Naive B cell (primary cell): ENCODE data around the gene CLEC2L. TPM values are rescaled to one million over a fixed set of nuclear protein-coding genes. Genes with fewer than 3 reads are reported as not detected.

Source experiments
- ATAC-seq, 2 donors: fragments of 150-1000 bp; cut with Tn5 transposase; 2 replicates each; pipeline ENCODE4 v1.10.0; 2021; ENCODE audit warnings: low read depth in 2 of 2, mild to moderate bottlenecking in 2 of 2, moderate library complexity in 2 of 2
- DNase-seq: peaks from one replicate; pipeline ENCODE4 v3.0.0; 2022
- H3K27ac Mint-ChIP-seq, 6 donors: one replicate each; pipeline ENCODE4 v1.8.0; 2020 to 2022; ENCODE audit warnings: mild to moderate bottlenecking in 6 of 6, mixed read lengths in 6 of 6, moderate library complexity in 5 of 6, inconsistent platforms in 2 of 6
- H3K27me3 Mint-ChIP-seq, 3 donors: one replicate each; pipeline ENCODE4 v1.8.0; 2021 to 2022; ENCODE audit warnings: mixed read lengths in 3 of 3, mild to moderate bottlenecking in 1 of 3
- H3K36me3 Mint-ChIP-seq, 2 donors: one replicate each; pipeline ENCODE4 v1.8.0; 2020 to 2022; ENCODE audit warnings: mixed read lengths in 2 of 2, inconsistent platforms in 1 of 2, mild to moderate bottlenecking in 1 of 2
- H3K4me1 Mint-ChIP-seq, 3 donors: one replicate each; pipeline ENCODE4 v1.8.0; 2020 to 2022; ENCODE audit warnings: mixed read lengths in 3 of 3, inconsistent platforms in 1 of 3, mild to moderate bottlenecking in 1 of 3, moderate library complexity in 1 of 3
- H3K4me3 Mint-ChIP-seq, 8 donors: one replicate each; pipeline ENCODE4 v1.8.0; 2020 to 2022; ENCODE audit warnings: mild to moderate bottlenecking in 8 of 8, mixed read lengths in 8 of 8, moderate library complexity in 8 of 8, inconsistent platforms in 2 of 8
- H3K9me3 Mint-ChIP-seq, 7 donors: one replicate each; pipeline ENCODE4 v1.8.0; 2020 to 2022; ENCODE audit warnings: mixed read lengths in 7 of 7, mild to moderate bottlenecking in 5 of 7, inconsistent platforms in 2 of 7, moderate library complexity in 1 of 7
- polyA plus RNA-seq, 6 donors: library from polyadenylated mRNA; unstranded; fragments of 300-500 nt; fragmentation: Illumina TruSeq; gene quantifications; one replicate each; pipeline ENCODE4 v1.2.3, GENCODE V29; 2021; ENCODE audit warnings: low read depth in 6 of 6

Gene CLEC2L
- polyA plus RNA-seq, 6 donors from 2014 or later, result not detected

- peaks cover 10 to 27% (median 17%) of the 10 kb centered on the region in 7 donors for H3K9me3 Mint-ChIP-seq
- H3K4me3 Mint-ChIP-seq, result peak overlapping the region in 1 of 8 donors; percentile 12
Observed at GRCh38 chr7:139495580-139496125, 27.8 kb upstream of the CLEC2L start.

GRCh38 chr7:139496528-139496927, 27.0 kb upstream of the CLEC2L start:
- Mint-ChIP-seq H3K4me3 (no peak overlapping the region), H3K27me3 (peaks cover 6 to 15% (median 13%) of the 10 kb centered on the region in 3 donors), H3K9me3 (peaks cover 8 to 20% (median 11%) of the 10 kb centered on the region in 7 donors), H3K4me1 (peaks cover 8 to 36% (median 15%) of the 10 kb centered on the region in 3 donors), H3K36me3 (peaks cover 2 to 13% of the 10 kb centered on the region in 2 donors), H3K27ac (peak overlapping the region in 1 of 6 donors; percentile 26)
- no peak for ATAC-seq
- DNase-seq, result no peak

More at GRCh38 chr7:139495580-139496125, 27.8 kb upstream of the CLEC2L start:
- DNase-seq (no peak), ATAC-seq (no peak)
- H3K27me3 Mint-ChIP-seq, result peaks cover 6 to 15% (median 13%) of the 10 kb centered on the region in 3 donors
- H3K36me3 Mint-ChIP-seq, result peaks cover 8 to 21% of the 10 kb centered on the region in 2 donors
- peaks cover 8 to 34% (median 15%) of the 10 kb centered on the region in 3 donors for H3K4me1 Mint-ChIP-seq
- H3K27ac Mint-ChIP-seq, result peak overlapping the region in 1 of 6 donors; percentile 60

GRCh38 chr7:139500770-139501138, 22.7 kb upstream of the CLEC2L start:
- no peak for ATAC-seq
- Mint-ChIP-seq H3K4me3 (peak overlapping the region in 4 of 8 donors; percentile 59 to 95 (median 86)), H3K4me1 (peaks cover 5 to 22% (median 8%) of the 10 kb centered on the region in 3 donors), H3K27me3 (peaks cover 12 to 15% (median 13%) of the 10 kb centered on the region in 3 donors), H3K27ac (no peak overlapping the region), H3K9me3 (no peaks in the 10 kb centered on the region), H3K36me3 (no peaks in the 10 kb centered on the region)
- no peak for DNase-seq

GRCh38 chr7:139502226-139502625, 21.3 kb upstream of the CLEC2L start:
- ATAC-seq (no peak), DNase-seq (no peak)
- Mint-ChIP-seq H3K4me3 (no peak overlapping the region), H3K27me3 (peaks cover 9 to 13% (median 12%) of the 10 kb centered on the region in 3 donors), H3K4me1 (peaks cover 5 to 13% (median 8%) of the 10 kb centered on the region in 3 donors), H3K27ac (peak overlapping the region in 1 of 6 donors; percentile 30), H3K9me3 (no peaks in the 10 kb centered on the region), H3K36me3 (no peaks in the 10 kb centered on the region)

- Mint-ChIP-seq H3K27ac (no peak overlapping the region), H3K4me3 (peak overlapping the region in 1 of 8 donors; percentile 42), H3K27me3 (peaks cover 0 to 6% (median 0%) of the 10 kb centered on the region in 3 donors), H3K36me3 (no peaks in the 10 kb centered on the region), H3K4me1 (peaks cover 0 to 2% (median 0%) of the 10 kb centered on the region in 3 donors), H3K9me3 (no peaks in the 10 kb centered on the region)
- ATAC-seq, result no peak
- DNase-seq, result no peak
Observed at GRCh38 chr7:139505563-139505962, 17.9 kb upstream of the CLEC2L start.

DNA sequence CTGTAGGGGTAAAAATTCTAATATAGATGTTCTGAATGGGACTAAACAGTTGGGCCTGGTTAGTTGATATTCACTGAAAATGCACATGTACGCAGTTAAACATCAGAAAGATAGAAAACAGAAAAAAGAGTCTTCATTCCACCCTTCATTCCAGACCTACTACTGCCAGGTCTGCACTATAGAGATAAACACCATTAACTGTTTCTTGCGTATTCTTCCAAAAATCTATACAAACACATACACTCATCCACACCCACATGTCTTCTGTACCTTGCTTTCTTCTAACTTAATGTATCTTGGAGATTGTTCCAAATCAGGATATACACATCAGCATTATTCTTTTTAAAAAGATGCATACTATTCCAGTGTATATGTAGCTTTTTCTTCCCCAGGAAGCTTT, 13.9 kb upstream of the CLEC2L start:
- no peak overlapping the region for H3K27ac Mint-ChIP-seq
- H3K4me1 Mint-ChIP-seq, result no peaks in the 10 kb centered on the region
- ATAC-seq (no peak), DNase-seq (no peak)
- no peaks in the 10 kb centered on the region for H3K9me3 Mint-ChIP-seq
- no peaks in the 10 kb centered on the region for H3K27me3 Mint-ChIP-seq
- H3K36me3 Mint-ChIP-seq, result no peaks in the 10 kb centered on the region
- no peak overlapping the region for H3K4me3 Mint-ChIP-seq

DNA sequence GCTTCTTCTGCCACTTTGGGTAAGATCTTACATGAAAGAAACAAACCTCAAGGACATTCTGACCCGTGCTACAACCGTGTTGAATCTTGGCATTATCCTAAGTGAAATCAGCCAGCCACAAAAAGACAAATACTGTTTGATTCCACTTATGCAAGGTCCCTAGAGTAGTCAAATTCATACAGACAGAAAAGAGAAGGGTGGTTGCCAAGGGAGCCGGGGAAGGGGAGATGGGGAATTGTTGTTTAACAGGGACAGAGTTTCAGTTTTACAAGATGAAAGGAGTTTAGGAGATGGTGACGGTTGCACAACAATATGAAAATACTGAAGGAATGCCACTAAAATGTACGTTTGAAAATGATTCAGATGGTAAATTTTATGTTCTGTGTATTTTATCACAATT, 12.2 kb upstream of the CLEC2L start:
- Mint-ChIP-seq H3K27ac (no peak overlapping the region), H3K9me3 (no peaks in the 10 kb centered on the region), H3K27me3 (peaks cover 0 to 5% (median 0%) of the 10 kb centered on the region in 3 donors), H3K4me1 (no peaks in the 10 kb centered on the region), H3K4me3 (no peak overlapping the region), H3K36me3 (no peaks in the 10 kb centered on the region)
- DNase-seq (no peak), ATAC-seq (no peak)

GRCh38 chr7:139515266-139515665, 8.2 kb upstream of the CLEC2L start:
- Mint-ChIP-seq H3K4me1 (no peaks in the 10 kb centered on the region), H3K36me3 (no peaks in the 10 kb centered on the region), H3K27ac (no peak overlapping the region), H3K9me3 (peaks cover 0 to 3% (median 0%) of the 10 kb centered on the region in 7 donors), H3K27me3 (peaks cover 0 to 9% (median 5%) of the 10 kb centered on the region in 3 donors), H3K4me3 (no peak overlapping the region)
- DNase-seq (no peak), ATAC-seq (no peak)

GRCh38 chr7:139521439-139521838, 2.0 kb upstream of the CLEC2L start:
- ATAC-seq (no peak), DNase-seq (no peak)
- Mint-ChIP-seq H3K36me3 (peaks cover 0 to 14% of the 10 kb centered on the region in 2 donors), H3K27me3 (peaks cover 31 to 58% (median 49%) of the 10 kb centered on the region in 3 donors), H3K4me1 (peaks cover 0 to 3% (median 2%) of the 10 kb centered on the region in 3 donors), H3K27ac (no peak overlapping the region), H3K4me3 (no peak overlapping the region), H3K9me3 (peaks cover 4 to 16% (median 9%) of the 10 kb centered on the region in 7 donors)

- no peak for DNase-seq
- H3K36me3 Mint-ChIP-seq, result peaks cover 0 to 14% of the 10 kb centered on the region in 2 donors
- H3K27ac Mint-ChIP-seq, result no peak overlapping the region
- no peak for ATAC-seq
- H3K4me1 Mint-ChIP-seq, result peaks cover 0 to 3% (median 2%) of the 10 kb centered on the region in 3 donors
- H3K4me3 Mint-ChIP-seq, result peak overlapping the region in 2 of 8 donors; percentile 16 to 30
- H3K9me3 Mint-ChIP-seq, result peaks cover 4 to 15% (median 9%) of the 10 kb centered on the region in 7 donors
- peaks cover 31 to 58% (median 50%) of the 10 kb centered on the region in 3 donors for H3K27me3 Mint-ChIP-seq
Observed at GRCh38 chr7:139522830-139523198, 671 bp upstream of the CLEC2L start.

- peaks cover 0 to 14% of the 10 kb centered on the region in 2 donors for H3K36me3 Mint-ChIP-seq
- peaks cover 36 to 66% (median 62%) of the 10 kb centered on the region in 3 donors for H3K27me3 Mint-ChIP-seq
- H3K9me3 Mint-ChIP-seq, result peaks cover 4 to 13% (median 9%) of the 10 kb centered on the region in 7 donors
- ATAC-seq (no peak), DNase-seq (no peak)
- peaks cover 0 to 3% (median 2%) of the 10 kb centered on the region in 3 donors for H3K4me1 Mint-ChIP-seq
- H3K4me3 Mint-ChIP-seq, result peak overlapping the region in 1 of 8 donors; percentile 32
- H3K27ac Mint-ChIP-seq, result no peak overlapping the region
Observed at GRCh38 chr7:139523968-139524815, 707 bp downstream of the CLEC2L start.

DNA sequence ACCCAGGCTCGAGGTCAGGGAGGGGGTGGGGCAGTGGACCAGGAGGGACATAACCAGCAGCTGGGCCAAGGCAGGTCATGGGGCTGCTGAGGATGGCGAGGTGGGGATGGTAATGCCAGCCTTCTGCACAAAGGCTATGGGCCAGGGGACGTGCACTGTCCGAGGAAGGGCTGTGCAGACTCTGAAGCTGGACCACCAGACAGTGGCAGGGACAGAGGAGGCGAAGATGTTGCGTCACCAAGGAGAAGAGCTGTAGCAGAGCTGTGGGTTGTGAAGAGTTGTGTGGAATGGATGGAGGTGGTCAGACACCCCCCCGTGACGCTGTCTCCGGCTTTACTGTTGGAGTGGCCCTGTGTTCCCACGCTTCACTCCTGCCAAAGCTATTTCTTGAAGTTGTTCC, 1.8 kb downstream of the CLEC2L start:
- H3K27me3 Mint-ChIP-seq, result peaks cover 36 to 71% (median 62%) of the 10 kb centered on the region in 3 donors
- H3K9me3 Mint-ChIP-seq, result peaks cover 4 to 13% (median 9%) of the 10 kb centered on the region in 7 donors
- ATAC-seq (no peak), DNase-seq (no peak)
- peaks cover 0 to 14% of the 10 kb centered on the region in 2 donors for H3K36me3 Mint-ChIP-seq
- peak overlapping the region in 3 of 8 donors; percentile 19 to 59 (median 25) for H3K4me3 Mint-ChIP-seq
- peaks cover 0 to 3% (median 2%) of the 10 kb centered on the region in 3 donors for H3K4me1 Mint-ChIP-seq
- no peak overlapping the region for H3K27ac Mint-ChIP-seq

GRCh38 chr7:139525750-139526149, 2.3 kb downstream of the CLEC2L start:
- ATAC-seq (no peak), DNase-seq (no peak)
- peaks cover 36 to 71% (median 61%) of the 10 kb centered on the region in 3 donors for H3K27me3 Mint-ChIP-seq
- peaks cover 4 to 13% (median 9%) of the 10 kb centered on the region in 7 donors for H3K9me3 Mint-ChIP-seq
- no peak overlapping the region for H3K4me3 Mint-ChIP-seq
- peaks cover 0 to 3% (median 2%) of the 10 kb centered on the region in 3 donors for H3K4me1 Mint-ChIP-seq
- H3K36me3 Mint-ChIP-seq, result peaks cover 0 to 14% of the 10 kb centered on the region in 2 donors
- no peak overlapping the region for H3K27ac Mint-ChIP-seq
